Prostate gland (tissue), 2 donors: Measurements from ENCODE around the gene TP53I11. TPM values are rescaled to one million over a fixed set of nuclear protein-coding genes. Genes with fewer than 3 reads are reported as not detected.

Experiments
- DNase-seq: peaks from one replicate; pipeline ENCODE4 v3.0.0-alpha.2; 2019; ENCODE audit warnings: low spot score
- H3K27ac ChIP-seq, 2 donors: fragments of 200-600 bp; sonication (generic); 2 replicates each; pipeline ENCODE4 v1.5.1; 2017 to 2019
- H3K27me3 ChIP-seq: fragments of 200-600 bp; sonication (generic); replicated peaks from 2 replicates; pipeline ENCODE4 v1.5.1; 2019; ENCODE audit not compliant: insufficient read depth
- H3K36me3 ChIP-seq, 2 donors: fragments of 200-600 bp; sonication (generic); 1 replicate in 1 of 2; 2 replicates in 1 of 2; pipeline versions ENCODE4 v1.5.1 to v1.8.1; 2017 to 2019
- H3K4me1 ChIP-seq: fragments of 200-600 bp; sonication (generic); replicated peaks from 2 replicates; pipeline ENCODE4 v1.5.1; 2019
- H3K4me3 ChIP-seq, 2 donors: fragments of 200-600 bp; sonication (generic); 2 replicates each; pipeline ENCODE4 v1.5.1; 2017 to 2019
- H3K9me3 ChIP-seq: fragments of 200-600 bp; sonication (generic); 2 replicates; pipeline ENCODE4 v1.5.1; 2017
- CTCF ChIP-seq, 4 experiments: fragments of 200-600 bp in 2 of 4; fragments of 450-650 bp in 2 of 4; sonication (generic) in 2 of 4; IDR thresholded peaks; 1 replicate in 3 of 4; 2 replicates in 1 of 4; pipeline ENCODE4 v1.5.1; 2016 to 2019; ENCODE audit warnings: antibody characterized with exemption in 4 of 4, mild to moderate bottlenecking in 2 of 4, moderate library complexity in 2 of 4
- POLR2A ChIP-seq: fragments of 450-650 bp; IDR thresholded peaks from one replicate; pipeline ENCODE4 v1.6.1; 2016; ENCODE audit warnings: antibody characterized with exemption, mild to moderate bottlenecking
- POLR2AphosphoS5 ChIP-seq: sonication (generic); formaldehyde crosslinking; IDR thresholded peaks from one replicate; pipeline ENCODE4 v1.6.1; 2017; ENCODE audit warnings: antibody characterized with exemption
- WGBS: methylation state at CpG from one replicate; pipeline ENCODE4 v1.1.5; 2018; 5-methylcytosine and 5-hydroxymethylcytosine counted together
- intact Hi-C: fragments of 100-400 bp; cut with DNase I; formaldehyde crosslinking; loops from one replicate; pipeline ENCODE4 v1.14.2; 2022
- total RNA-seq, 2 donors: library from RNA; depleted of rRNA; stranded (reverse); fragments of >200 nt; gene quantifications; one replicate each; pipeline ENCODE4 v1.1.0, GENCODE V29; 2016

TP53I11 gene
- total RNA-seq, 2 donors from 2014 or later: 72.0 to 115 TPM

- 81% methylated on average over 22 of the region's 22 CpGs for WGBS
- no peaks in the 10 kb centered on the region for H3K4me1 ChIP-seq
- H3K27ac ChIP-seq: no peak overlapping the region
- intact Hi-C loops: loop anchor here (10.0 kb wide), 2 partner anchors 355 to 395 kb away; no protein-coding TSS in a partner anchor
- H3K27me3 ChIP-seq: no peaks in the 10 kb centered on the region
- no peak for TF ChIP-seq POLR2AphosphoS5
- TF ChIP-seq POLR2A: no peak
- peak in 1 of 4 experiments; percentile 14 for TF ChIP-seq CTCF (IDR thresholded peaks at IDR 0.05)
- H3K36me3 ChIP-seq: no peaks in the 10 kb centered on the region
- no peak for DNase-seq
- no peaks in the 10 kb centered on the region for H3K9me3 ChIP-seq
- no peak overlapping the region for H3K4me3 ChIP-seq
Measured at GRCh38 chr11:44939673-44940395, 10.8 kb downstream of the TP53I11 start.

GRCh38 chr11:44938066-44938691 is 12.5 kb downstream of the TP53I11 start:
- intact Hi-C loops: loop anchor here (10.0 kb wide), 2 partner anchors 357 to 397 kb away; no protein-coding TSS in a partner anchor
- no peak overlapping the region for H3K27ac ChIP-seq
- H3K4me1 ChIP-seq: no peaks in the 10 kb centered on the region
- DNase-seq: no peak
- no peaks in the 10 kb centered on the region for H3K27me3 ChIP-seq
- 85% methylated on average over 18 of the region's 19 CpGs for WGBS
- no peaks in the 10 kb centered on the region for H3K36me3 ChIP-seq
- no peak overlapping the region for H3K4me3 ChIP-seq
- H3K9me3 ChIP-seq: no peaks in the 10 kb centered on the region
- no peak for TF ChIP-seq POLR2AphosphoS5

- no peaks in the 10 kb centered on the region for H3K9me3 ChIP-seq
- H3K36me3 ChIP-seq: no peaks in the 10 kb centered on the region
- H3K4me1 ChIP-seq: no peaks in the 10 kb centered on the region
- no peak overlapping the region for H3K4me3 ChIP-seq
- 79% methylated on average over 12 of the region's 12 CpGs for WGBS
- H3K27ac ChIP-seq: no peak overlapping the region
- H3K27me3 ChIP-seq: no peaks in the 10 kb centered on the region
- intact Hi-C loops: loop anchor here (1.0 to 10.0 kb wide), 3 partner anchors 167 to 398 kb away; no protein-coding TSS in a partner anchor
- DNase-seq: no peak
- TF ChIP-seq POLR2AphosphoS5: no peak
- no peak for TF ChIP-seq POLR2A
- no peak for TF ChIP-seq CTCF (IDR thresholded peaks at IDR 0.05)
Measured at GRCh38 chr11:44936951-44937543, 13.6 kb downstream of the TP53I11 start.

- no peaks in the 10 kb centered on the region for H3K27me3 ChIP-seq
- no peak overlapping the region for H3K4me3 ChIP-seq
- no peaks in the 10 kb centered on the region for H3K4me1 ChIP-seq
- no peak overlapping the region for H3K27ac ChIP-seq
- WGBS: 23% methylated on average over 20 of the region's 20 CpGs
- no peaks in the 10 kb centered on the region for H3K9me3 ChIP-seq
- no peaks in the 10 kb centered on the region for H3K36me3 ChIP-seq
- intact Hi-C loops: loop anchor here (1.0 to 10.0 kb wide), 3 partner anchors 168 to 398 kb away; no protein-coding TSS in a partner anchor
- DNase-seq: peak; percentile 79
- TF ChIP-seq POLR2AphosphoS5 (peak; percentile 22), CTCF (IDR thresholded peaks at IDR 0.05) (peak; percentile 93 to 98 (median 96)), POLR2A (no peak)
Measured at GRCh38 chr11:44936525-44936924, 14.2 kb downstream of the TP53I11 start.

GRCh38 chr11:44934735-44935250 is 15.9 kb downstream of the TP53I11 start:
- Histone ChIP-seq H3K4me3 (no peak overlapping the region), H3K36me3 (no peaks in the 10 kb centered on the region), H3K27ac (no peak overlapping the region), H3K9me3 (no peaks in the 10 kb centered on the region), H3K27me3 (no peaks in the 10 kb centered on the region), H3K4me1 (no peaks in the 10 kb centered on the region)
- no peak for DNase-seq
- TF ChIP-seq POLR2AphosphoS5: no peak
- no peak for TF ChIP-seq CTCF (IDR thresholded peaks at IDR 0.05)
- TF ChIP-seq POLR2A: no peak
- 88% methylated on average over 13 of the region's 13 CpGs for WGBS
- intact Hi-C loops: loop anchor here (10.0 kb wide), 2 partner anchors 360 to 400 kb away; no protein-coding TSS in a partner anchor
